GM21576 (cell line): Measurements from ENCODE around the gene EP400.

Experiments
- ATAC-seq: cut with Tn5 transposase; IDR thresholded peaks from one replicate; pipeline ENCODE4 v1.9.1; 2021; ENCODE audit warnings: mild to moderate bottlenecking, moderate library complexity; ENCODE audit not compliant: unreplicated experiment

The EP400 gene

GRCh38 chr12:132111654-132112304 lies 162.0 kb downstream of the EP400 start:
- ATAC-seq, result no peak

DNA sequence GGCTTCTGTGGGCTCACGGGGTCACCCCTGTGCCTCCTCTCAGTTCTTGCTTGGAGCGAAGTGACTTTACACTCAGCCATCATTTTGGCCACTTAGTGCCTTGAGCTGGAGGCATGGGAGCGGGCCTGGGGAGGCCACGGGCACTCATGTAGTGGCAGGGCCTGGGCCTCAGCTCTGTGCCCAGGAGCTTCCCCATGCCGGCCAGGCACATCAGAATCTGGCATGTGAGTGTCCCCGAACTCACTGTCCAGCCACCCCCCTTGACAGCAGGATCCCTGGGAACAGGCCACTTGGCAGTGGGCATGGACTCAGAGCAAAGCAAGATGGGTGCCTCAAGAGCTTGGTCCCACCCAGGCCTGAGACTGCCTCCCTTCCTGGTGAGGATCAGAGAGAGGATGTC lies 164.9 kb downstream of the EP400 start:
- no peak for ATAC-seq

- no peak for ATAC-seq
Measured at GRCh38 chr12:132115500-132115899, 165.8 kb downstream of the EP400 start.

DNA sequence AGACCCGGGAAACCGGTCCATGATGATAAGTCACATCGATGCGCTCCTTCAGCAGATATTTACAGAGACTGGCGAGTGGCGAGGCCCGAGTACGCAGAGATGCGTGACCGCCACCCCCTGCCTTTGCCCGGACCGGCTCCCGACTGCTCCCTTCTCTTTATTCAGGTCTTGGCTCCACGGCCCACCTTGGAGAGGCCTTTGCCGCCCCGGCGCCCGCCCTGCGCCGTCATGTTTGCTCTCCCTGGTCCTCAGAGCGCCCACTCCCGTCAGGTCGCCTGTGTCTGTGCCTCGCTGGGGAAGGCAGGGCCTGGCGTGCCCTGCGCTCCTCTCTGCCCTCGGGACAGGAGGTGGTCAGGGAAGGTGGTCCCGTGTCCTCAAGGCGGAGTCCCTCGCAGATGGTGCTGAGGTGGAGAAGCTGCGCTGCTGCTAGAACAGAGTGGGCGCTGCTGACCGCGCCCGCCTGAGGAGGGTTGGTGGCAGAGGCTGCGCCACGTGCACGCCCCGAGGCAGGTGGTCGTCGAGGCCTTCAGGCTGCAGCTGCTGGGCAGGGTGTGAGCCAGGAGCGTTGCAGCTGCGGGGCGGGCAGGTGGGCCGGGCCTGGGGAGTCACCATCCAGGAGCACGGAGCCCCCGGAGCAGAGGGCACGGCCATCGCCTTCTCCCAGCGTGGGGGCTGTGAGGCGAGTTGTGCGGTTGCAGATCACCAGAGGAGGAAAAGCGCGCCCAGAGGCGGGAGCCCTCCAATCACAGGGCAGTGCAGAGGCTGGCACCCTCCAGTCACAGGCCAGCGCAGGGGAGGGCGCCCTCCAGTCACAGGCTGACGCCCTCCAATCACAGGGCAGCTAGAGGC lies 167.2 kb downstream of the EP400 start:
- ATAC-seq, result no peak

DNA sequence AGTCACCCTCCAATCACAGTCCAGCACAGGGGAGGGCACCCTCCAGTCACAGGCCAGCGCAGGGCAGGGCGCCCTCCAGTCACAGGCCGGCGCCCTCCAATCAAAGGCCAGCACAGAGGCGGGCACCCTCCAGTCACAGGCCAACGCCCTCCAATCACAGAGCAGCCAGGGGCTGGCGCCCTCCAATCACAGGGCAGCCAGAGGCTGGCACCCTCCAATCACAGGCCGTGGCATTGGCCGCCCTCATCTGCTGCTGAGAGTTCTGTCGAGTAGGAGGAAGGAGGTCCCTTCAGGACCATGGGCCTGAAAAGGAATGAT lies 167.8 kb downstream of the EP400 start:
- no peak for ATAC-seq

DNA sequence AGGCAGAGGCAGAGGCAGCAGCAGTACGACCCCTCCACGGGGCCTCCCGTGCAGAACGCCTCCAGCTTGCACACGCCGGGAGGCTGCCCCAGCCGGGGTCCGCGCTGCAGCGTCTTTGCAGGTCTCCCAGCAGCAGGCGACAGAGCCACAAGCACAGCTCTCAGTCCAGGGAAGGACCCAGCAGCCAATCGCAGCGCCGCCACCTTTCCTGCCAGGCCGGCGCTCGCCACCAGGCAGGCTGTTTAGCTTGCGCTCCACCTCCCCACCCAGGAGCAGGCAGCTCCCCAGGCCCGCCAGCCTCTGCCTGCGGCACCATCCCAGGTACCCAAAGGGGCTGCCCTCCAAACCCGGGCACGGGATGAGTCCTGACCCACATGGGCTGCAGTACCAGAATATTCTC lies 169.1 kb downstream of the EP400 start:
- ATAC-seq, result no peak

DNA sequence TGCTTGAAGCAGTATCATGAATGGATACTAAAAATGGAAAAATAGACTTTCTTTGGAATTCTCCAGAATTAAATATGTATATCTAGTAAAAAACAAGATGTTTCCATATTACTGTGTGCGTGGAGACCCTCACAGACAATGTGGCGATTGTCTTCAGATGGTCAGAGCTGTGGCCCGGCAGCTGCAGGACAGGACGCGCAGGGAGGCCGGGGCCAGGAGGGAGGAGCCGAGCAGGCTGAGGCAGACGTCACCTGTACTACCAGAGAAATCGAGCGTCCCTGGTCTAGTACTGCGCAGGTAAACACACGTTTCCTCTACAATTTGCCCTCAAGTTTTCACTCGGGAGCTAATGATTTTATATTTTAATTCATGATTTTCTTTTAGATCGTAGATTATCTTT lies 171.5 kb downstream of the EP400 start:
- ATAC-seq, result no peak

GRCh38 chr12:132123970-132124765 lies 174.4 kb downstream of the EP400 start:
- no peak for ATAC-seq

- no peak for ATAC-seq
Measured at GRCh38 chr12:132124766-132125425, 175.2 kb downstream of the EP400 start.

DNA sequence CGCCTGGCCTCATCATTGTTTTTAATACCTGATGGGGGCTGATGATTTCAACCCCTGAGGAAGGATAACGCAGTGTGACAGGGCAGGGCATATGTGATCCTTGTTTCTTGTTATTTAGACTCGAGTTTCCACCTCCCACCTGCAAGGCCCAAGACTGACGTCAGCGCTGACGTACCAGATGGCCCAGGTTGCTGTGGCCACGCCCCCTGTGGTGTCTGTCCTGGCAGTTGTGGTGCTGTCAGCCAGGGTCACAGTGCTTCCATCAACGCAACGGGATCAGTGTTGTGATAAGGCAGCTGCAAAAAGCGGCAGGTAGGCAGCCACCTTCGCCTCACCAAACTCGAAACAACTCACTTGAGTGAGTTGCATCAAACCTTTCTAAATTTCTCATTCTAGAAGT lies 176.0 kb downstream of the EP400 start:
- no peak for ATAC-seq

DNA sequence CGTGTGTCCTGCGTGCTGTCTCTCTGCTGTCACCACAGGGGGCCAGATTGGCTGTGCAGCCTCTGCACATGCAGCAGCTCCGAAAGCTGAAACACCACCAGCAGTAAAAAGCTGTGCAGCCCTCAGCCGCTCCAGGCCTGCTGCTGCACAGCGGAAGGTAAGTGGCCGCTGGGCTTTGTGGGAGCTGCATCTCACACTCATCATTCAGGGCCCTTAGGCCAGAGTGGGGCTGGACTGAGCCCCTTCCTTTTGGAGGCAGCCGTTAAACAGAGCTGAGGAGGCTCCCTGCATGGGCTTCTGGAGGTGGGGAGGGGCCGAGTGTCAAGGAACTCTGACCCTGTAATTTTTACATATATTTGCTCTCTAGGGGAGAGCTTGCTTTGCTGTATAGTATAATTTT lies 177.3 kb downstream of the EP400 start:
- no peak for ATAC-seq

DNA sequence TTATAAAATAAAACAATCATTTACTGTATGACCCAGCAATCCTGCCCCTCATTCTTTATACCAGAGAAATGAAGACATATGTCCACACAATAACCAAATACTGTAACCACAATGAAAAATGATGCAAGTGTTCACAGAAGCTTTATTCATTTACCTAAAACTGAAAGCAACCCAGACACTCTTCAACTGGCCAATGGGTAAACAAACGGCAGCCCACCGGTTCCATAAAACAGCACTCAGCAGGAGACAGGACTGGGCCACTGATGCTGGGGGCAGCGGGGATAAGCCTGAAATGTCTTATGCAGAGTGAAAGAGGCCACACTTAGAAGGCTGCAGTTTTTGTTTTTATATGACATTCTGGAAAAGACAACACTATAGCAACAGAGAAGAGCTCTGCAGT lies 179.3 kb downstream of the EP400 start:
- ATAC-seq, result no peak

- ATAC-seq, result no peak
Measured at GRCh38 chr12:132130690-132131089, 180.9 kb downstream of the EP400 start.
